SK-N-SH treated with all-trans-retinoic acid at 6 μM for 48 hours (cell line): ENCODE results near the gene LILRA5.

Source experiments
- ARNTL ChIP-seq: fragments of 450-650 bp; formaldehyde crosslinking; IDR thresholded peaks from 2 replicates; pipeline ENCODE4 v1.5.0; 2020; ENCODE audit warnings: low read depth, mild to moderate bottlenecking, moderate library complexity, borderline replicate concordance
- CSDC2 ChIP-seq: fragments of 250-450 bp; sonication (Bioruptor Pico); IDR thresholded peaks from 2 replicates; pipeline ENCODE4 v1.5.0; 2020; ENCODE audit warnings: mild to moderate bottlenecking, moderate library complexity
- PATZ1 ChIP-seq: fragments of 250-450 bp; sonication (Bioruptor Pico); IDR thresholded peaks from 2 replicates; pipeline ENCODE4 v1.8.0; 2020; ENCODE audit warnings: mild to moderate bottlenecking, moderate library complexity, borderline replicate concordance
- TOX ChIP-seq: fragments of 250-450 bp; sonication (Bioruptor Pico); IDR thresholded peaks from 2 replicates; pipeline ENCODE4 v1.8.0; 2021; ENCODE audit warnings: mild to moderate bottlenecking, moderate library complexity, borderline replicate concordance
- ZC3H10 ChIP-seq: fragments of 250-450 bp; sonication (Bioruptor Pico); IDR thresholded peaks from 2 replicates; pipeline ENCODE4 v1.5.1; 2021; ENCODE audit warnings: mild to moderate bottlenecking, moderate library complexity
- ZNF565 ChIP-seq: fragments of 450-650 bp; formaldehyde crosslinking; conservative IDR thresholded peaks from 2 replicates; pipeline ENCODE4 v1.5.0; 2020; ENCODE audit warnings: low read depth, mild to moderate bottlenecking, moderate library complexity
- ZNF70 ChIP-seq: fragments of 450-650 bp; formaldehyde crosslinking; IDR thresholded peaks from 2 replicates; pipeline ENCODE4 v1.5.0; 2020; ENCODE audit warnings: mild to moderate bottlenecking, moderate library complexity
- ZNF8 ChIP-seq: fragments of 450-650 bp; formaldehyde crosslinking; IDR thresholded peaks from 2 replicates; pipeline ENCODE4 v1.5.0; 2020; ENCODE audit warnings: mild to moderate bottlenecking, moderate library complexity

GRCh38 chr19:54297759-54298305 is 15.1 kb downstream of the LILRA5 start:
- TF ChIP-seq PATZ1 (no peak), ZNF565 (CRISPR knock-in tag) (no peak), ZC3H10 (CRISPR knock-in tag) (no peak), TOX (CRISPR knock-in tag) (no peak), ZNF8 (no peak), CSDC2 (CRISPR knock-in tag) (no peak), ZNF70 (no peak), ARNTL (CRISPR knock-in tag) (no peak)
